Ishikawa (cell line): Measurements from ENCODE around the gene KLHDC7A.

Experiments
- CEBPB ChIP-seq: IDR thresholded peaks from 2 replicates; pipeline ENCODE4 v1.6.1; 2012
- CREB1 ChIP-seq: IDR thresholded peaks from 2 replicates; pipeline ENCODE4 v1.6.1; 2012; ENCODE audit warnings: low read depth
- EGR1 ChIP-seq: IDR thresholded peaks from 2 replicates; pipeline ENCODE4 v1.6.1; 2012
- EP300 ChIP-seq: IDR thresholded peaks from 2 replicates; pipeline ENCODE4 v1.6.1; 2012; ENCODE audit warnings: borderline replicate concordance
- FOXM1 ChIP-seq: IDR thresholded peaks from 2 replicates; pipeline ENCODE4 v1.6.1; 2012; ENCODE audit warnings: low read depth, borderline replicate concordance
- NFIC ChIP-seq: IDR thresholded peaks from 2 replicates; pipeline ENCODE4 v1.6.1; 2012
- RAD21 ChIP-seq: IDR thresholded peaks from 2 replicates; pipeline ENCODE4 v1.6.1; 2012; ENCODE audit warnings: low read depth
- REST ChIP-seq: IDR thresholded peaks from 2 replicates; pipeline ENCODE4 v1.6.1; 2012; ENCODE audit warnings: low read depth, mild to moderate bottlenecking
- TAF1 ChIP-seq: IDR thresholded peaks from 2 replicates; pipeline ENCODE4 v1.6.1; 2012; ENCODE audit warnings: low read depth, mild to moderate bottlenecking
- TCF12 ChIP-seq: IDR thresholded peaks from 2 replicates; pipeline ENCODE4 v1.6.1; 2012; ENCODE audit warnings: low read depth
- TEAD4 ChIP-seq: IDR thresholded peaks from 2 replicates; pipeline ENCODE4 v1.6.1; 2012
- YY1 ChIP-seq: IDR thresholded peaks from 2 replicates; pipeline ENCODE4 v1.6.1; 2012; ENCODE audit warnings: low read depth
- ZBTB7A ChIP-seq: IDR thresholded peaks from 2 replicates; pipeline ENCODE4 v1.6.1; 2012; ENCODE audit warnings: low read depth
- TF ChIP-seq, protein P1 (sequence below): IDR thresholded peaks from 2 replicates; pipeline ENCODE4 v1.6.1; 2012
- TF ChIP-seq, protein P2 (sequence below): IDR thresholded peaks from 2 replicates; pipeline ENCODE4 v1.6.1; 2012

The KLHDC7A gene

DNA sequence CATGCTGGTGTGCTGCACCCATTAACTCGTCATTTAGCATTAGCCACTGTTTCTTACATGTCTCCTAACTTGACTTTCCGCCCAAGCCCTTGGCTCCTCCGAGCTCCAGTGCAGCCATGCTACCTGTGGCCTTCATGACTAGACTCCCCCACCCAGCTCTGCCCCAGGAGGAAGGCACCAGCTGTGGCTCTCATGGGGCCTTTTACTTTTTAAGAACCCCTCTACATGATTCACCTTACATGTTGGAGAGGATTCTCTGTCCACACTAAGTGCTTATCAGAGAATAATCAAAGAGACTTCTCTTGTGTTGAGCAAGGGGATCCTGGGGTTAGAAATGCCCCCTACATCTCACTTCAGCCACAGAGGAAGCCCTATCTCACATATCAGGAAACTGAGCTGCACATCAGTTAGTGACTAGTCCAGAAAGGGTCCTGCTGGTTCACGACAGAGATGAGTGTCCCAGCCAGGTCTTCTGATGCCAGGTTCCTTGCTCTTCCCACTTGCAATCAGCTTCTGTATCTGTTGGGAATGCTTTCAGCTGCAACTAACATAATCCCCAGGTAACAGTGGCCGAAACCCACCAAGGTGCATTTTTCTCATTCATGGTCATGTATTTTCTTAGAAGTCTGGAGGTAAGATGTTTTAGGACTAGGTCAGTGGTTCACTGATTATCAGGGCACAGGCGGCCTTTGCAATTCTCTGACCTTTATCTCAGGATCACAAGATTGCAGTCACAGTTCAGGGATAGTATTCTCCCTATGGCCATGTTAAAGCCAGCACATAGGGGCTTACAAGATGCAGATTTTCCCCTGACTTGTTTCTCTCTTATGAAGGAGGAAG lies 45.9 kb downstream of the KLHDC7A start:
- TF ChIP-seq RAD21 (no peak), REST (no peak), EP300 (no peak), CREB1 (no peak), ZBTB7A (no peak), EGR1 (no peak), CEBPB (no peak), YY1 (no peak), FOXM1 (no peak), TCF12 (no peak), TAF1 (no peak), TEAD4 (no peak), NFIC (no peak)
- TF ChIP-seq, protein P1, sequence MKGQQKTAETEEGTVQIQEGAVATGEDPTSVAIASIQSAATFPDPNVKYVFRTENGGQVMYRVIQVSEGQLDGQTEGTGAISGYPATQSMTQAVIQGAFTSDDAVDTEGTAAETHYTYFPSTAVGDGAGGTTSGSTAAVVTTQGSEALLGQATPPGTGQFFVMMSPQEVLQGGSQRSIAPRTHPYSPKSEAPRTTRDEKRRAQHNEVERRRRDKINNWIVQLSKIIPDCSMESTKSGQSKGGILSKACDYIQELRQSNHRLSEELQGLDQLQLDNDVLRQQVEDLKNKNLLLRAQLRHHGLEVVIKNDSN: no peak
- TF ChIP-seq, protein P2, sequence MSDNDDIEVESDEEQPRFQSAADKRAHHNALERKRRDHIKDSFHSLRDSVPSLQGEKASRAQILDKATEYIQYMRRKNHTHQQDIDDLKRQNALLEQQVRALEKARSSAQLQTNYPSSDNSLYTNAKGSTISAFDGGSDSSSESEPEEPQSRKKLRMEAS: no peak

DNA sequence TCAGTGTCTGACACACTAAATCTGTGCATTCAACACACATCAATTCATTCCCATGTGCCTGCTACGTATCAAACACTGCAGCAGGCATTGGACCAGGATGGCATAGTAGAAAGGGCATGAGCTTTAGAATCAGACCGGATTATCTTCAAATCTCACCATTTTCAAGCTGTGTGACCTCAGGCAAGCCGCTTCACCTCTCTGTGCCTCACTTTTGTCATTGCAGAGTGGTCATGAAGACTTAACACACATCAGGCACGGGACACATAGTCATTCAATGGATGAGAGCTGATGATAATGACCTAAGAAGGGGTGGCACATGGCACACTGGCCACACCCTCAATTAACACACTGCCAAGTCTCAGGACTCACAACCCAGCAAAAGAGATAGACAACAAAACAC lies 46.8 kb downstream of the KLHDC7A start:
- TF ChIP-seq, protein P2: no peak

DNA sequence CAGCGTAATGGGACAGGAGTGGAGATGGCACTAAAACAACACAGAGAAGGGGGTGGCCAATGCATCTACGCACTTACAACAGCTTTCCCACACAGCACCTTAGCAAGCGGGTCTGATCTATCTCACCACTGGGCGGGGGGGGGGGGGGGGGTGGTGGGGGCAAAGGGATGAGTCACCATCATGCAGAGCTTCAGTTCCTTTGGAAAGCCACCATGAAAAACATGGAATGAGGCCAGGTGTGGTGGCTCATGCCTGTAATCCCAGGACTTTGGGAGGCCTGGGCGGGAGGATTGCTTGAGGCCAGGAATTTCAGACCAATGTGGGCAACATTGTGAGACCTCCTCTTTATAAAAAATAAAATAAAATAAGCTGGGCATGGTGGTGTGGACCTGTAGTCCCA lies 47.2 kb downstream of the KLHDC7A start:
- TF ChIP-seq ZBTB7A: no peak
- TF ChIP-seq, protein P2: no peak
- no peak for TF ChIP-seq NFIC

DNA sequence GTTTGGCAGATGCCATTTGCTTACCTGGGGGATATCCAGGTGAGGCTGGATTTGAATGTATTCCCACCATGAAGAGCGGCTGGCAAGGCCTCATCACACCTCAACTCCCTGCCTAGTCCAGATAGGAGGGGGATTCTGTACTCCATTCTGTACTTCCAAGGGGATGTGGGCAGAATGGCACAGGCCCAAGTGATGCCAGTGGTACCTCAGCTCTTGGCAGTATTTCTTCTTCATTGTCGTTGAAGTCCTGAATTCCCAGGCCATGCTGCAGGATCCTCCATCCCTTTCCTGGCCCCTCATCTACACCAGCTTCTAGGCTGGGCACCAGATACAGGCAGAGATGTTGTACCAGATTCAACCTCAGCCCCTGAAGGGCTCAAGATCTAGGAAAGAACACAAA lies 47.9 kb downstream of the KLHDC7A start:
- no peak for TF ChIP-seq ZBTB7A
- TF ChIP-seq EGR1: no peak
- TF ChIP-seq TEAD4: no peak
- TF ChIP-seq, protein P1: no peak
- TF ChIP-seq RAD21: no peak
- no peak for TF ChIP-seq YY1
- TF ChIP-seq TAF1: no peak
- TF ChIP-seq FOXM1: no peak
- no peak for TF ChIP-seq CEBPB

- TF ChIP-seq EGR1 (no peak), RAD21 (no peak), EP300 (no peak), CREB1 (no peak)
- TF ChIP-seq, protein P1: no peak
Observed at GRCh38 chr1:18529714-18530113, 49.0 kb downstream of the KLHDC7A start.

- TF ChIP-seq TCF12 (no peak), RAD21 (peak; percentile 54; the same call in 1 of the 2 replicates)
Observed at GRCh38 chr1:18530587-18531502, 50.1 kb downstream of the KLHDC7A start.

GRCh38 chr1:18531503-18531845 lies 50.7 kb downstream of the KLHDC7A start:
- no peak for TF ChIP-seq TAF1
- TF ChIP-seq CEBPB: no peak
- TF ChIP-seq, protein P1: no peak
- TF ChIP-seq EGR1: no peak
- no peak for TF ChIP-seq FOXM1
- no peak for TF ChIP-seq RAD21
- no peak for TF ChIP-seq NFIC
- TF ChIP-seq, protein P2: no peak
- TF ChIP-seq TCF12: no peak
- no peak for TF ChIP-seq CREB1
- TF ChIP-seq TEAD4: no peak
- no peak for TF ChIP-seq EP300
- TF ChIP-seq YY1: no peak
- no peak for TF ChIP-seq REST
- no peak for TF ChIP-seq ZBTB7A
